HCEC 1CT (cell line): Measurements from ENCODE around the gene NEGR1.
A peak's percentile ranks its signal among the peaks of the same experiment; 100 is the strongest.

Experiments used
- DNase-seq: peaks from one replicate; pipeline ENCODE4 v3.0.0-alpha.2; 2017

Gene NEGR1

GRCh38 chr1:71835442-71835813 is 446.9 kb downstream of the NEGR1 start:
- no peak for DNase-seq

- no peak for DNase-seq
These were observed 447.5 kb downstream of the NEGR1 start for GRCh38 chr1:71834601-71835441.

- no peak for DNase-seq
These were observed 450.7 kb downstream of the NEGR1 start for GRCh38 chr1:71831646-71832045.

GRCh38 chr1:71829346-71829745 is 453.0 kb downstream of the NEGR1 start:
- no peak for DNase-seq

GRCh38 chr1:71828431-71829012 is 453.8 kb downstream of the NEGR1 start:
- no peak for DNase-seq

- DNase-seq, result no peak
These were observed 458.5 kb downstream of the NEGR1 start for GRCh38 chr1:71823708-71824305.

GRCh38 chr1:71817028-71817427 is 465.3 kb downstream of the NEGR1 start:
- DNase-seq, result no peak

- no peak for DNase-seq
These were observed 473.3 kb downstream of the NEGR1 start for GRCh38 chr1:71809085-71809484.

GRCh38 chr1:71804140-71804539 is 478.2 kb downstream of the NEGR1 start:
- no peak for DNase-seq

GRCh38 chr1:71796006-71796405 is 486.3 kb downstream of the NEGR1 start:
- no peak for DNase-seq

GRCh38 chr1:71792264-71792663 is 490.1 kb downstream of the NEGR1 start:
- no peak for DNase-seq

GRCh38 chr1:71788113-71788512 is 494.2 kb downstream of the NEGR1 start:
- DNase-seq, result no peak

GRCh38 chr1:71787699-71788098 is 494.6 kb downstream of the NEGR1 start:
- DNase-seq, result no peak

GRCh38 chr1:71786218-71786617 is 496.1 kb downstream of the NEGR1 start:
- no peak for DNase-seq

- no peak for DNase-seq
These were observed 496.9 kb downstream of the NEGR1 start for GRCh38 chr1:71785450-71785849.

- DNase-seq, result no peak
These were observed 497.3 kb downstream of the NEGR1 start for GRCh38 chr1:71785000-71785399.

- no peak for DNase-seq
These were observed 498.1 kb downstream of the NEGR1 start for GRCh38 chr1:71784241-71784640.

- DNase-seq, result no peak
These were observed 499.3 kb downstream of the NEGR1 start for GRCh38 chr1:71783071-71783470.

- no peak for DNase-seq
These were observed 500.9 kb downstream of the NEGR1 start for GRCh38 chr1:71781450-71781849.

GRCh38 chr1:71780681-71781080 is 501.7 kb downstream of the NEGR1 start:
- peak; percentile 24 for DNase-seq

- no peak for DNase-seq
These were observed 503.4 kb downstream of the NEGR1 start for GRCh38 chr1:71778940-71779339.

- DNase-seq, result no peak
These were observed 505.2 kb downstream of the NEGR1 start for GRCh38 chr1:71777094-71777493.

- DNase-seq, result no peak
These were observed 507.6 kb downstream of the NEGR1 start for GRCh38 chr1:71774705-71775104.

- DNase-seq, result peak; percentile 24
These were observed 512.2 kb downstream of the NEGR1 start for GRCh38 chr1:71770121-71770520.
